ENCODE measurements around the gene FOXN3. TPM values are rescaled to one million over a fixed set of nuclear protein-coding genes. Genes with fewer than 3 reads are reported as not detected.

Gene FOXN3
- polyA plus RNA-seq, 1 donor from 2014 or later: 10.3 TPM

GRCh38 chr14:89186856-89187376 is 230.1 kb downstream of the FOXN3 start:
- no peak overlapping the region for H3K27ac ChIP-seq (ENCODE audit: low read length)
- no peak overlapping the region for H3K4me2 ChIP-seq (ENCODE audit: low read length)

More at GRCh38 chr14:89186856-89187376, 230.1 kb downstream of the FOXN3 start:
- no peaks in the 10 kb centered on the region for H3F3A ChIP-seq (ENCODE audit: insufficient read depth, low read length, poor library complexity, severe bottlenecking)
- H4K20me1 ChIP-seq (ENCODE audit: insufficient read depth): no peaks in the 10 kb centered on the region
- H3K9me3 ChIP-seq (ENCODE audit: low read length): no peaks in the 10 kb centered on the region
- H3K79me2 ChIP-seq (replicated peaks; ENCODE audit: insufficient read depth, low read length): no peaks in the 10 kb centered on the region
- TF ChIP-seq EZH2 (IDR thresholded peaks at IDR 0.05; ENCODE audit: borderline replicate concordance, insufficient read depth, low read length, poor library complexity, severe bottlenecking) (no peak), CTCF (IDR thresholded peaks at IDR 0.05; ENCODE audit: poor library complexity, severe bottlenecking) (no peak), TAF1 (IDR thresholded peaks at IDR 0.05; ENCODE audit: low read depth) (no peak), POLR2AphosphoS5 (IDR thresholded peaks at IDR 0.05) (no peak), RAD21 (conservative IDR thresholded peaks at IDR 0.05) (no peak), REST (IDR thresholded peaks at IDR 0.05; ENCODE audit: borderline replicate concordance) (no peak), EP300 (conservative IDR thresholded peaks at IDR 0.05; ENCODE audit: poor library complexity, severe bottlenecking) (no peak), MXI1 (conservative IDR thresholded peaks at IDR 0.05; ENCODE audit: poor library complexity, severe bottlenecking) (no peak), SMC3 (conservative IDR thresholded peaks at IDR 0.05; ENCODE audit: poor library complexity) (no peak)
- H3K9ac ChIP-seq (ENCODE audit: low read length): no peak overlapping the region
- no peaks in the 10 kb centered on the region for H3K9me2 ChIP-seq (ENCODE audit: insufficient read depth, low read length)
- H3K36me3 ChIP-seq (ENCODE audit: insufficient read depth, low read length): peaks cover 4% of the 10 kb centered on the region
- H3K4me3 ChIP-seq (ENCODE audit: low read length): no peak overlapping the region
- H3K27me3 ChIP-seq (ENCODE audit: insufficient read depth, low read depth, low read length): no peaks in the 10 kb centered on the region
- H2AFZ ChIP-seq (ENCODE audit: low read depth, low read length): no peak overlapping the region

Data from neural cell (in vitro differentiated cells).